ENCODE measurements around the gene CLDN16. TPM values are rescaled to one million over a fixed set of nuclear protein-coding genes. Genes with fewer than 3 reads are reported as not detected.

Gene CLDN16
- total and polyA plus RNA-seq, 2 of the 4 experiments (the other 2 are of a cell fraction) = under 0.01 to 0.09 TPM

DNA sequence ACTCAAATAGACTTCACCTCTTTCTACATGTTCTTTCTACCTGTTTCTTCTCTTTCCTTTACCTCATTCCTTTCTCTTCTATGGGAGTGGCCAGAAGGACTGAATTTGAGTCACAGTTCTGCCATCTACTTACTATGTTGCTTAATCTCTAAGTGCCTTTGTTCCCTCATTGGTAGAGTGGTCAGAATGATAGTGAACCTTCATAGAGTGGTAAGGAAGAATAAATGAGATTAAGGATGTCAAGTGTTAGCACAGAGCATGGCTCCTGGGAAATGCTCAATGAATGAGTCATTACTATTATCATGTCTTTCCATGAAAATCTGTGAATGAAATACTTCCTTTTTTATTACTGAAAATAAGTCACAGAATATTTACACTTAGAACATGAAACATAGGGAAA is 44.3 kb downstream of the CLDN16 start:
- DNase-seq (peak; percentile 14), ATAC-seq (ENCODE audit: low read depth) (no peak)
- Histone ChIP-seq H4K8ac (ENCODE audit: low read depth in 2 of 2, low read length in 2 of 2) (no peak overlapping the region), H2BK15ac (ENCODE audit: low read depth, low read length) (no peak overlapping the region), H2AFZ (replicated peaks; ENCODE audit: low read length, poor library complexity) (no peak overlapping the region), H2BK20ac (ENCODE audit: low read depth, low read length) (no peak overlapping the region), H3K4me3 (ENCODE audit: insufficient read depth, low read depth, low read length) (no peak overlapping the region), H4K91ac (ENCODE audit: insufficient read depth, low read depth, low read length) (no peak overlapping the region), H2BK120ac (ENCODE audit: low read depth, low read length) (no peak overlapping the region), H3K4ac (ENCODE audit: low read depth, low read length) (no peak overlapping the region), H3K9me3 (ENCODE audit: control insufficient read depth, insufficient read depth, low read length) (peaks cover 3% of the 10 kb centered on the region), H3K56ac (ENCODE audit: extremely low read depth, insufficient read depth, low read length) (no peak overlapping the region), H3K14ac (replicated peaks; ENCODE audit: low read depth, low read length) (no peak overlapping the region), H3K9me1 (ENCODE audit: insufficient read depth, low read length) (no peaks in the 10 kb centered on the region), H3K36me3 (ENCODE audit: control insufficient read depth, insufficient read depth, low read length) (no peaks in the 10 kb centered on the region), H3K4me1 (ENCODE audit: control insufficient read depth, insufficient read depth, low read length) (no peaks in the 10 kb centered on the region), H4K20me1 (ENCODE audit: insufficient read depth, low read length) (no peaks in the 10 kb centered on the region), H3K4me2 (ENCODE audit: low read depth, low read length) (no peak overlapping the region), H3K27me3 (ENCODE audit: control insufficient read depth, insufficient read depth, low read length) (no peaks in the 10 kb centered on the region), H2AK9ac (replicated peaks; ENCODE audit: low read depth, low read length, poor library complexity) (no peak overlapping the region), H3K23ac (ENCODE audit: low read depth, low read length) (no peak overlapping the region), H4K5ac (ENCODE audit: low read depth, low read length) (no peak overlapping the region), H3K18ac (ENCODE audit: low read depth, low read length) (no peak overlapping the region), H3K9ac (ENCODE audit: low read depth, low read length) (no peak overlapping the region), H2BK5ac (ENCODE audit: low read depth, low read length, poor library complexity, severe bottlenecking) (no peak overlapping the region), H3K27ac (ENCODE audit: insufficient read depth, low read length) (no peak overlapping the region), H2AK5ac (ENCODE audit: low read depth, low read length) (no peak overlapping the region), H3K79me1 (ENCODE audit: low read depth in 1 of 2, low read length in 2 of 2) (no peaks in the 10 kb centered on the region)
- POLR2A ChIA-PET (ENCODE audit: unreplicated experiment) = no interaction called here
- CTCF ChIA-PET = no interaction called here
- no TSS peak for BruUV-seq (replicated peaks)
- TF ChIP-seq RCOR1 (IDR thresholded peaks at IDR 0.05; ENCODE audit: insufficient replicate concordance, low read length) (no peak), CEBPB (IDR thresholded peaks at IDR 0.05; ENCODE audit: low read depth, low read length) (0 out of 2 replicates have a peak, but pooled peaks have one; percentile 37)
- dilution Hi-C loops (cut with HindIII; ENCODE audit: low sequenced_read_pairs, unreplicated experiment) = no loop called here
- in situ Hi-C loops (cut with MboI; ENCODE audit: low sequenced_read_pairs) = loop anchor here (10.0 kb wide), 1 partner anchor 467 kb away; no protein-coding TSS in a partner anchor
- intact Hi-C loops (cut with micrococcal nuclease) = no loop called here
